Hematopoietic multipotent progenitor cell (in vitro differentiated cells): ENCODE measurements around the gene CALCB. TPM values are rescaled to one million over a fixed set of nuclear protein-coding genes. Genes with fewer than 3 reads are reported as not detected.

Source experiments
- DNase-seq, 3 donors: peaks; one replicate each; pipeline ENCODE4 v3.0.0-alpha.2; 2011 to 2015; ENCODE audit warnings: low read depth in 2 of 3, low spot score in 2 of 3
- total RNA-seq: library from RNA; depleted of rRNA; stranded (reverse); fragments of >200 nt; gene quantifications from one replicate; pipeline ENCODE4 v1.2.3, GENCODE V29; 2012

CALCB gene
- total RNA-seq, 1 donor = not detected

GRCh38 chr11:15117751-15118150, 44.4 kb downstream of the CALCB start:
- no peak for DNase-seq

DNA sequence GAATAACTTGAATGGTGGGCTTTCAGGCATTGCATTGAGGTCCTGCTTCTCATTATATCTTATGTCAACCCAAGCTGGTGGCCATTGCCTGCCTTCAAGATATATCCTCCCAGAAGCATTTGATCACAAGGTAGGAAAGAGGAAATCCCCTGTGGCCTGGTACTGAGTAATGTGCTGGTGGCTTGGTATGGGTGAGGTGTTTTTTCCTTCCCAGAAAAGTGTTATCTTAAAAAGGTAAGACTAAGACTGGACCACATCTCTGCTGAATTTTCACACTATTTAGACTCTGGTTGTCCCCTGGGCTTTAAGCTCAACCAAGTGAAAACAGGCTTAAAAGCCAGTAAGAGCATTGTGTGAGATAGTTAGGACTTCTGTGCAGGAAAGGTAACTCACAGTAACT, 45.0 kb downstream of the CALCB start:
- no peak for DNase-seq

DNA sequence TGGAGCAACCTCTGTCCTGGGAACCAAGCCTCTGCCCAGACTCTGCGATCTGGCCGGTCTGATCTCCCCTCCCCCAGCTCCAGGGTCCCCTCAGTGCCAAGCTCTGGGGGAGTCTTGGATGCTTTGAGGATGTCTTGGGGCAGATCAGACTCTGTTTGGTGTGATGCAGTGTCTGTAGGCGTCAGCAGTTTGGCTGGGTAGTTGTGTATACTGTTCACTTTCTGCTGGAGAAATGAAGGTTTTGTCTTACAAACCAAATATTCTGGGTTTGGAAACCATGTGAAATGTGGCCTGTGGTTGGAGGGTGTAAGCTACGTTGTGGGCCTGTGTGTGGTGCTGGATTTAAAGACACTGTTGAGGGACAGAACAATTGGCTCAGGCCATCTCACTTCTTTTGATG, 46.0 kb downstream of the CALCB start:
- no peak for DNase-seq

DNA sequence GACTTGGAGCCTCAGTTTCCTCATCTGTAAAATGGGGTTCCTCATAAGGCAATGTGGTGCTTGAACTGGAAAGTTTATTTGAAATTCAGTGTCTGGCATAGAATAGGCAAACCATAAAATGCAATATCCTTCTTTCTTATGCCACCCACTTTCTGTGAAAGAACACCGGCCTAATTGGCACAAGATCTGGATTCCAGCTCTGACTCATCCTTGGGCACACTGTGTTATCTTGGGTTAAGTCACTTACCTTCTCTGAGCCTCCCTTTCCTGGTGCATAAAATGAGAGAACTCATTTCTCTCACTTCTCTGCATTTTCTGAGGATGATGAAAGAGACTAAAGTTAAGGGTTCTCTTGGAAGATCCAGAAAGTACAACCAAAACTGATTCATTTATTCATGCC, 46.4 kb downstream of the CALCB start:
- DNase-seq = no peak

DNA sequence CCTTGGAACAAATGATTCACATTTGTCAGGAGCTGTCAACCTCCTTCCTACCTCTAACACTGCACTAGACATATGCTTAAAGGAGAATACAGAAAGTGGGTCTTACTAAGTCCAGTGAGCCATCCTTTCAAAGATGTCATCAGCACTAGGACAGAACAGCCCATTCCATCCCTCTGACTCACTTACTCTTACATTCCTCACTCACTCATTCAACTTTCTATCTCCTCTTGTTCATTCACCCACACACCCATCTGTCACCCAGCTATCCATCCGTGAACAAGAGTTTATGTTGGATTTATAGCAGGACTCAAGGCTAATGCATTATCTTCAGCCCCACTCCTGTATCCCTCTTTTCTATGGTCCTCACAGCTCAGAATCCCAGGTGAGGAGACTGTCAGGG, 50.5 kb downstream of the CALCB start:
- DNase-seq = no peak

DNA sequence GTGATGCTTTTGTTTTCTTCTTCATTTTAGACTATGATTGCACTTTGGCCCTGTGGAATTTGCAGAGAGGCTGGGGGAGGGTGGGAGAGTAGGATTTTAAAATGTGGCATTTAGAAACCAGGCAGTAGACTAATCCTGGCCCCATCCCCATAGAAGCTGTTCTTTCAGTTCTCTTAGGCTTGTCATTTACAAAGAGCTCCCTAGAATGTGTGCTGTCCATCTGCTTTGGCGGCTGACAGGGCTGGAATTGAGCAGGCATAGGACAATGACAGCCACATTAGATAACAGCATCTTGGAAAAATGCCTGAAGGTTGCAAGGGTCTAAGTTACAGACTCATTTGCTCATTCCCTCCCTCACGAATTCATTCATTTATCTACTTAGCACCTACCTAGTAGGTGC, 51.1 kb downstream of the CALCB start:
- no peak for DNase-seq

DNA sequence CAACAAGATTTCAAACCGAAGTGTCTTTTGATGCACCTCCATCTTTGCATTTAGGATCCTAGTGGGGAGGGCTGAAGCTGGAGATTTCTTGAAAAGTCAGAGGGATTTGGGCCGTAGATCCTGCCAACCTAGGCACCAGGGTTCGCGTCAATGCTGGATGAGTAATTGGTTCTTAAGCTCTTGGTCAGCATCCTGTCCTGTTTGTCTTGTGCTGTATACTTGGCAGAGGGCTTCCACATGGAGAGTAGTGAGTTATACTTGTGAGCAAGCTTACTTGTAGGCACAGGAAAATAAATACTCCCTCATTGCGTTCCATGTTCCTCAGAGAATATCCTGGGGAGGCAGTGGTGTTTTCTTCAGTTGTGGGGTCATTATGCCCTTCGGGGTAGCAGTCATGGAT, 53.9 kb downstream of the CALCB start:
- DNase-seq = no peak

Other genes starting within 250 kb of the CALCB start
- 7.8 TPM for gene CYP2R1, start 181.4 kb upstream of the CALCB start, total RNA-seq
- gene CALCA, start 101.2 kb upstream of the CALCB start, total RNA-seq = not detected
- not detected for gene INSC, start 41.3 kb downstream of the CALCB start, total RNA-seq